HG02610 (cell line): ENCODE measurements around the gene PARD6G.
"Not testable (repeated sequence)": the region's sequence is repeated elsewhere in the genome, so short reads cannot be mapped to it uniquely, and the experiment has no call there.

Experiments used
- ATAC-seq: cut with Tn5 transposase; IDR thresholded peaks from one replicate; pipeline ENCODE4 v1.9.1; 2021; ENCODE audit warnings: mild to moderate bottlenecking, moderate library complexity; ENCODE audit not compliant: unreplicated experiment

The PARD6G gene

DNA sequence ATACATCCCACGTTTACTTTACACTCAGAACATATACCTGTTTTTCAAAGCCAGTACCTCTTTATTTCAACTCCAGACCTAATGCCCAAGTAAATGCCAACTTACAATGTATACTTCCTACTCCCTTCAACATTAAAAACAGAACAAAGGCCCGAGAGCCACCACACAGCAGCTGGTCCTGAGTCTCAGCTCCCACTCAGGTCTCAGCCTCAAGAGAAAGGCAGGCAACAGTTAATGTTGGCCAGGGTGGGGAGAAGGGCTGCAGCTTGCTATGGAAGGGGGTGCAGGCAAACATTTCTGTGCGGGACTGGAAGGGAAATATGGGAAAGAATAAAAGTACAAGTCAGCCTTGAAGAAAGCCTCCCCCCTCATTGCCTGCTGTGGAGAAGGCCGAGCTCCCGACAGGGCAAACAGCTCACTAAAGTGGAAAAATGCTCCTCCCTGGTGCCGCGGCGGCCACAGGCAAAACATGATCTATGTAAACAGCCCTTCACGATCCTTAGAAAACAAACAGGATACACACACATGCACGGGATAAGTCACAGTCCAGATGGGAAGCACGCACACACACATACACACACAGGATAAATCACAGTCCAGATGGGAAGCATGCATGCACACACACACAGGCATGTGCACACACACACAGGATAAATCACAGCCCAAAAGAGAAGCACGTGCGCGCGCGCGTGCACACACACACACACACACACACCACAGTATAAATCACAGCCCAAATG, 70.8 kb downstream of the PARD6G start:
- no peak for ATAC-seq

- ATAC-seq = no peak
Observed at GRCh38 chr18:80175451-80176204, 71.7 kb downstream of the PARD6G start.

GRCh38 chr18:80173060-80173459, 74.3 kb downstream of the PARD6G start:
- no peak for ATAC-seq

GRCh38 chr18:80172056-80172455, 75.3 kb downstream of the PARD6G start:
- no peak for ATAC-seq

GRCh38 chr18:80171054-80171872, 76.1 kb downstream of the PARD6G start:
- no peak for ATAC-seq

- ATAC-seq = no peak
Observed at GRCh38 chr18:80170395-80171053, 76.8 kb downstream of the PARD6G start.

- no peak for ATAC-seq
Observed at GRCh38 chr18:80169607-80170006, 77.7 kb downstream of the PARD6G start.

DNA sequence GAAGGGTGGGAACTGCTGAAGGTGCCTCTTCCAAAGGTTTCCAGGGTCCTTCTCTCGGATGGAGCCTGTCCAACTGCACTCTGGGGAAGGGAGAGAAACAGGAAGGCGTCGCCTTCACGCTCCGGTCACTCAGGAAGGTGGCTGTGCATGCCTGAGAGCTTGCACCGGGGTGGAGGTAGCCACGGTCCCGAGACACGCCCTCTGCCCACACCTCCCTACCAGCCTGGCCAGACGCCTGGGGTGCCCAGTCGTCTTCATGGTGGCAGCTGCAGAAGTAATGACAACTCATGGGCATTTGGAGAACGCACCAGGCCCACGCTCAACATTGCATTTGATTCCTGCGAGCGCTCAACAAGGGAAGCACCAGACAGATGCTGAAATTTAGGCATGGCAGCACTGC, 78.3 kb downstream of the PARD6G start:
- no peak for ATAC-seq

DNA sequence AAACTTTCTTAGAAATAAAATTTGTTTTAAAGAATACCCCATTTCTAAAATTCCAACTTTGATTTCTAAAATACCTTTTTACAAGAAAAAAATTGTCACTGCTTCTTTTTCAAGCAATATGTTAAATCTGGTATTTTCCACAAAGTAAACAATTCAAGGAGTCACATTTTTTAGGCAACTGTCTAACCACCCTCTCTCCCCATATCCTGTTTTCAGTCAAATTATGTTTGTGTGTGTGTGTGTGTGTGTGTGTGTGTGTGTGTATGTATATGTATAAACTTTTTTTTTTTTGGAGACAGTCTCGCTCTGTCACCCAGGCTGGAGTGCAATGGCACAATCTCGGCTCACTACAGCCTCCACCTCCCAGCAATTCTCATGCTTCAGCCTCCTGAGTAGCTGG, 79.0 kb downstream of the PARD6G start:
- ATAC-seq = no peak

DNA sequence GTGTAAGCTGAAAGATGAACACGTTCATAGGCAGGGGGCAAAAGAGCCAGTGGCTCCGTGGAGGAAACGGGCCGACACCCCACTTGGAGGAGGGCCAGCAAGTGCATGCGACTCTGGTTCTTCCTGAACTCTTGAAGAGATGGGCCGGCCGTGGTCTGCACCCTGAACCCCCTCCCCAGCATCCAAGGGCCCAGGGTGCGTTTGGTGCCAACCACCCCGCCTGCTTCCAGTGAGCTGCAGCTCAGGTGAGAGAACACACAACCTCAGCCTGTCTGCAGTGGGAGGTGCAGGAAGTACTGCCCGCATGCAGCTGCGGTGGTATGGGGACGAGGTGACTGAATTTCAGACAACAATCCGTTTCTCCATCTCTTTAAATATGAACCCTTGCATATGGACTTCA, 79.4 kb downstream of the PARD6G start:
- ATAC-seq = no peak

GRCh38 chr18:80167331-80167730, 80.0 kb downstream of the PARD6G start:
- no peak for ATAC-seq

- ATAC-seq = no peak
Observed at GRCh38 chr18:80166725-80167124, 80.6 kb downstream of the PARD6G start.

DNA sequence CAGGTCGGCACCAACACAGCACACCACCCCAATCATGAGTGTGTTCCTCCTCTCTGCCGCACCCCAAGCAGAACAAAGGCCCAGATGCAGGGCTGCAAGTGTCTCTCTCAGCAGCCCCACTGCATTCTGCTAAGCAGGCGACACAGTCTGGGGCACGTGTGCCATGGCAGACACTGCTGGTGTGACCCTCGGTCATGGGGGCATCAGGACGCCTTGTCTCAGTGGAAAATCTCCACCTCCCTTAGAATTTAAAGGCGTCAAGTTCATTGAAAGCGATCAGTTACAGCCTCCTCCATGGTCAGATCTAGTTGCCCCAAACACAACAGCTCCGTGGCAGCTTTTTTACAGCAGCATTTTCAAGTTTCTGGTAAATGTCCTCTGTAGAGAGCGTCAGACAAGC, 81.1 kb downstream of the PARD6G start:
- no peak for ATAC-seq

DNA sequence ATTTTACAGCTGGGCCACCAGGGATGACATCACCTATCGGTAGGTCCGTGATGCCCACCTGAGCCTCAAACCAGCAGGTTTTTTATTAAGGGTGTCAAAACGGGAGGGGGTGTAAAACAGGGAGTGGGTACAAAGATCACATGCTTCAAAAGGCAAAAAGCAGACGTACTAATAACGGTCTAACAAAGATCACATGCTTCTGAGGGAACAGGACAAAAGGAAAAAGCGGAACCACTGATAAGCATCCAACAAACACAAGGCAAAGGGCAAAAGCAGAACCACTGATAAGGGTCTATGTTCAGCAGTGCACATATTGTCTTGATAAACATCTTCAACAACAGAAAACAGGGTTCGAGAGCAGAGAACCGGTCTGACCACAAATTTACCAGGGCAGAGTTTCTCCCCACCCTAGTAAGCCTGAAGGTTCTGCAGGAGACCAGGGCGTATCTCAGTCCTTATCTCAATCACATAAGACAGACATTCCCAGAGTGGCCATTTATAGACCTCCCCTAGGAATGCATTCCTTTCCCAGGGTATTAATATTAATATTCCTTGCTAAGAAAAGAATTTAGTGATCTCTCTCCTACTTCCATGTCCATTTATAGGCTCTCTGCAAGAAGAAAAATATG, 82.5 kb downstream of the PARD6G start:
- ATAC-seq = not testable (repeated sequence)

DNA sequence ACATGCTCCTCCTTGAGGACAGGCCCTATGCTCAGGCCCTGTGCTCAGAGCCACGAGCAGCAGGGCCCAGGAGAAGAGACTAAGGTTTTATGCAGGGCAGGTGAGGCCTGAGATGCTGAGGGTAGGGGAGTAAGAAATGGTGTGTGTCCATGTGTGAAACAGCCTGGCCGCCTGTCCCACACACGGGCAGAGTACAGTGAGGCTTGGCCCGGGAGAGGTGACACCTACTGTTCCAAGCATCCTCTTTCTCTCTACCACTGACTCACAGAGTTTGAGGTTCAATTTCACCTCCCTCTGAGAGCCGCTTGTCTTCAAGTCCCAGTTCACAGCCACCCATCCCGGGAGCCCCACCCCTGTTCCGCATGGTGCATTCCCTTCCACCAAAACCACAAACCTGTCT, 84.1 kb downstream of the PARD6G start:
- no peak for ATAC-seq

DNA sequence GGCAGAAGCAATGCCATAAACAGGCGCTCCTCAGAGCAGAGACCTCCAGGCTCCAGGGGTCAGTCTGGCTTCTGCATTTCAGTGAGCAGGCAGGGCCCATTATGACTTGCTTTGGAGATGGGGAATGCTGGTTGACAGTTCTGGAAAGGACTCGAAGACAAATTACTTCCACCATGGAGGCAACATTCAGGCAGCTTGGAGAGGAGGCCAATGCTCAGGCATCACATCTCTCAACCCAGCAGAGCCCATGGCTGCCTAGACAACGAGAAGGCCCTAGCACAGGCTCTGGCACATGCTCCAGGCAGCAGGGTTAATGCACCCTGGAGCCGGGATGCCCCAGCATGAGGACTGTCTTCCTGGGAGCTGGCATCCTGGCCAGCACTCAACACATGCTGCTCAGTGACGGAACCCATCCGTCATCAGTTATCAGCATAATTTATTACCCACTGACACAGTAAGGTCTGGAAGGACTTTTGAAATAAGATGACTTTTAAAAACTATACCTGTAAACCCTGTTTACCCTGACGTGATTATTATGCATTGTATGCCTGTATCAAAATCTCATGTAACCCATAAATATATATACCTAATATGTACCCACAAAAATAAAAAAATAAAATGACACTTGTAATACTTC, 85.4 kb downstream of the PARD6G start:
- ATAC-seq = no peak

GRCh38 chr18:80159713-80160636, 87.3 kb downstream of the PARD6G start:
- no peak for ATAC-seq

GRCh38 chr18:80158365-80158764, 88.9 kb downstream of the PARD6G start:
- no peak for ATAC-seq

GRCh38 chr18:80157708-80158343, 89.5 kb downstream of the PARD6G start:
- no peak for ATAC-seq
